Measurements from ENCODE around the gene PTAFR.

Gene PTAFR

GRCh38 chr1:28119556-28119955, 56.9 kb downstream of the PTAFR start:
- DNase-seq (ENCODE audit: low spot score), result no peak

GRCh38 chr1:28118640-28119307, 57.7 kb downstream of the PTAFR start:
- DNase-seq (ENCODE audit: low spot score), result no peak

DNA sequence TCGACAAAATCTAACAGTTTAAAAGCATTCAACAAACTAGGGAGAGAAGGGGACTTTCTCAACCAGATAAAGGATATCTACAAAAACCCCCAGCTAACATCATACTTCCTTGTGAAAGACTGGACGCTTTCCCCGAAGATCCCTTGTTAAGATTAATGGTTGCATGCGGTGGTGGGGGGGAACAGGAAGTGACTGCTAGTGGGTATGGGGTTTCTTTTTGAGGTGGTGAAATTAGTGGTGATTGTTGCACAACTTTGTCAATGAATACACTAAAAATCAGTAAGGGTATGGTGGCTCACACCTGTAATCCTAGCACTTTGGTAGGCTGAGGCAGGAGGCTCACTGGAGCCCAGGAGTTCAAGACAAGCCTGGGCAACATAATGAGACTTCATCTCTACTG, 61.2 kb downstream of the PTAFR start:
- no peak for DNase-seq (ENCODE audit: low spot score)

- DNase-seq (ENCODE audit: low spot score), result no peak
These were observed 61.6 kb downstream of the PTAFR start for GRCh38 chr1:28114844-28115243.

DNA sequence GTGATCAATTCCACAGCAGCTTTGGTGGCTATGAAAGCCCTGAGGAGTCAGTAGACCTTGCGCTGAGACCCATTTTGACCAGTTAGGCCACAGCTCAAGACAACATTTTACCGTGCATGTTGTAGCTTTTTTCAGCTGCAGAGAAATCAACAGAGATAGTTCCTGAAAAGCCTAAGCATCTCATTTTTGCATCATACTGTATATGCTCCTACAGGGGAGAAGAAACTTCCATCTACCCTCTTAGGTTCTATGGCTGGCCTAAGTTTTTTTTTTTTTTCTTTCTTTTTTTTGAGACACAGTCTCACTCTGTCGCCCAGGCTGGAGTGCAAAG, 63.3 kb downstream of the PTAFR start:
- no peak for DNase-seq (ENCODE audit: low spot score)

GRCh38 chr1:28112388-28113241, 63.9 kb downstream of the PTAFR start:
- peak; percentile 37 for DNase-seq (ENCODE audit: low spot score)

DNA sequence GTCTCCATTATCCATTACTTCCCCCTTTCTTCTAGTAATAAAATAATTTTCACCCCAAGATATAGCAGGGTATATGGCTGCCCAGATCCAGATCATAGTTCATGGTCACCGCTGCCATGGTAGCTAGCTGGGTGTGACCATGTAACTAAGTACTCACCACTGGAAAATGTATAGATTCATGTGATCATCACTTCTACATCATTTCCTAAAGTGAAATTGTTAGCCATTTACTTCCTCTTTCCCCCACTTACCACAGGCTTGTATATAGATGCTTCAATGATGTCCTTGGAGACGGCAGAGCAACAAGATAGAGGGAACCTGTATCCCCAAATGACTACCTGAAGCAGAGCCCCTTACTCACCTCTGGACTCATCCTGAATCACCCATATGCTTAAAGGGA, 65.3 kb downstream of the PTAFR start:
- no peak for DNase-seq (ENCODE audit: low spot score)

GRCh38 chr1:28110555-28110954, 65.9 kb downstream of the PTAFR start:
- DNase-seq (ENCODE audit: low spot score), result no peak

- no peak for DNase-seq (ENCODE audit: low spot score)
These were observed 66.9 kb downstream of the PTAFR start for GRCh38 chr1:28109639-28110038.

DNA sequence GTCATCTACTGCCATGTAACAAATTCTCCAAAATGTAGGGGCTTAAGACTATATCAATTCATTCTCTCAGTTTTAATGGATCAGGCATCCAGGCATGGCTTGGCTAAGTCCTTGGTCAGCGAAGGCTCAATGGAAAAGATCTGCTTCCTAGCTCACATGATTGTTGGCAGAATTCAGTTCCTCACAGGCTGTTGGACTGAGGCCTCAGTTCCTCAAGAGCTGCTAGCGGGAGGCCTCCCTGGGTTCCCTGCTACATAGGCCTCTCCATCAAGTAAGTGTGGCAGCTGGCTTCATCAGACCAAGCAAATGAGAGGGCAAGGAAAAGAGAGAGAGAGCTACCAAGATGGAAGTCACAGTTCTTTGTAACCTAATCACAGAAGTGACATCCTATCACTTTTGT, 68.5 kb downstream of the PTAFR start:
- DNase-seq (ENCODE audit: low spot score), result no peak

GRCh38 chr1:28104866-28105467, 71.5 kb downstream of the PTAFR start:
- peak; percentile 41 for DNase-seq (ENCODE audit: low spot score)

DNA sequence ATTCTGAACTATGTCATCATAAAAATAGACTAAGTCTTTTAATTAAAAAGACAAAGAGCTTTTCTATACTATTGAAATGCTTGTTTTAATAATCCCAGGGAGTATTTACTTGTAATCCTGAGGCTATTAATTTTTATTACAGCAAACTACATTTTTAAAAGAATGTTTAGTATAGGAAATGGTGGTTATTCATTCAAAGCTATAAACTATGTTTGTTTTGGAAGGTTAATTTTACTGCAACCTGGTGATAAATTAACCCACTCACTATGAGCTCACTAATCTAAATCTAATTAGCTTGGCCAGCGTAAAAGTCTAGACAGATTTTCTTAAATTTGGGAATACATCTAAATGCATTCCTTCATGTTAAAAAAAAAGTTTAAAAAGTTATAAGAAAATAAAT, 74.3 kb downstream of the PTAFR start:
- no peak for DNase-seq (ENCODE audit: low spot score)

DNA sequence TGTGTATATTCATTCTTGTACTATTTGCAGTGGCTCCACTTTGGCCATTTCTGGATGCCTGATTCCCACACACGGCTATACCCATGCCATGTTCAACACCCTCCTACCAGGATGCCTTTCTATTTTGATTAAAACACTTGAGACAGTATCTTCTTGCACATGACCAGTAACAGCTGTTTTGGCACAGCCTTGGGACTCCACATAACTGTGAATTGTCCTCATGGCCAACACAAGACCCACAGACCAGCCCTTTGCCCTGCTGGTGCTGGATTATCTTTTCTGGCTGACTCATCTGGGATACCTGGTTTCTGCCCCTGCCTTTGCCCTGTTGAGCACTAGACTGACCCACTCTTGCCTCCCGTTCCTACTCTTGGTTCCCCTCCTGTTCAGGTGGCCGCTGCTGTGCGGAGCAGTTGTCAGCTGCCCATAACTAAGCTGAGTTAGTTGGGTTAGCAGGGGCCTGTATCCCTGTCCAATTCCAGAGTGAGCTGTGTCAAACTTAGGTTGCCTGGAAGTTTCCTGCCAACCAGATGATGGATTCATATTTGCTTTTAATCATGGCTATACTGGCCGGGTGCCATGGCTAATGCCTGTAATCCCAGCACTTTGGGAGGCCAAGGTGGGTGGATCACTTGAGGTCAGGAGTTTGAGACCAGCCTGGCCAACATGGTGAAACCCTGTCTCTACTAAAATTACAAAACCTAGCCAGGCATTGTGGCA, 77.3 kb downstream of the PTAFR start:
- DNase-seq (ENCODE audit: low spot score), result no peak

Measured in cerebellar cortex (tissue), 1 donor.